Duodenal mucosa (tissue), 2 donors: ENCODE data around the gene DDX39B.
"Not testable (repeated sequence)": the region's sequence is repeated elsewhere in the genome, so short reads cannot be mapped to it uniquely, and the experiment has no call there.

Source experiments
- H3K27ac ChIP-seq: one replicate; pipeline ENCODE4 v1.7.0; 2013; ENCODE audit warnings: low read depth, low read length
- H3K27me3 ChIP-seq, 2 donors: one replicate each; pipeline ENCODE4 v1.7.0; 2013; ENCODE audit warnings: low read length in 2 of 2, control low read depth in 1 of 2; ENCODE audit not compliant: insufficient read depth in 2 of 2, control insufficient read depth in 1 of 2
- H3K36me3 ChIP-seq, 2 donors: one replicate each; pipeline ENCODE4 v1.7.0; 2013; ENCODE audit warnings: low read length in 2 of 2, control low read depth in 1 of 2; ENCODE audit not compliant: insufficient read depth in 2 of 2, control insufficient read depth in 1 of 2
- H3K4me1 ChIP-seq, 2 donors: one replicate each; pipeline ENCODE4 v1.7.0; 2013; ENCODE audit warnings: low read length in 2 of 2, control low read depth in 1 of 2; ENCODE audit not compliant: insufficient read depth in 2 of 2, control insufficient read depth in 1 of 2
- H3K4me3 ChIP-seq, 2 donors: one replicate each; pipeline ENCODE4 v1.7.0; 2013; ENCODE audit warnings: low read length in 2 of 2, low read depth in 1 of 2
- H3K9ac ChIP-seq, 2 donors: one replicate each; pipeline ENCODE4 v1.7.0; 2013; ENCODE audit warnings: low read length in 2 of 2, low read depth in 1 of 2
- H3K9me3 ChIP-seq, 2 donors: one replicate each; pipeline ENCODE4 v1.7.0; 2013; ENCODE audit warnings: low read length in 2 of 2, control low read depth in 1 of 2; ENCODE audit not compliant: control insufficient read depth in 1 of 2

The DDX39B gene

DNA sequence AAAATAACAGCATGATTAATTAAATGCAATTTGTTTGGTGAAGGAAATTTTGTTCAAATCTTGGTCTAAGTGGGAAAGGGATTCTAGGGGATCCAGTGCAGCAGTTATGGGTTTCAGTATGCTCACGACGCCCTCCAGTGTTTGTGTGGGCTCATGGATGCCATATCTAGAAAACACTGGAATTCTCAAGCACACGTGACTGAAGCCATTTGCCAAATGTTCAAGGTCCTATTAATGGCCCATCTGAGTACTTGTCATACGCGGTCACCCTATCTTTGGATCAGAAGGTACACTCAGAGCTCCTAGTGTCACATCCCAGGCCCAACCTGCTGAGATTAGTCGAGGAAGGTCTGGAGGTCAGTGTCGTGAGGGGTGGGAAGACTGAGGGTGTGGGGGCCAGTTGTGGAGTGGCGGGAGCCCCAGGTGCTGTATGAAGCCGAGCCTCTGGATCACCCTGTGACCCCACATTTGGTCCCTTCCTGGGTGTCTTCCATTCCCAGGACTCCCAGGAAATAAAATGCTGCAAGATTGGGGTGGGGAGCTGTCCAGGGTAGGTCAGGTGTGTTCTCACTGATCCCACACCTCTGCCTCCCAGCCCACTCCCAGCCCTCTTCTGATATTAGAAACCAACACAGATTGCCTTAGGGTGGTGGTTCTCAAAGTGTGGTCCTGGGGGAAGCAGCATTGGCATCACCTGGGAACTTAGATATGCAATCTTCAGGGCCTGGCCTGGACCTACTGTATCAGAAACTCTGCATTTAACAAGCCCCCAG lies 55.6 kb downstream of the DDX39B start:
- not testable (repeated sequence) for H3K27ac ChIP-seq, H3K9me3 ChIP-seq, H3K4me3 ChIP-seq, H3K36me3 ChIP-seq, H3K27me3 ChIP-seq, H3K9ac ChIP-seq
- H3K4me1 ChIP-seq: peaks cover 10 to 14% of the 10 kb centered on the region in 2 donors

DNA sequence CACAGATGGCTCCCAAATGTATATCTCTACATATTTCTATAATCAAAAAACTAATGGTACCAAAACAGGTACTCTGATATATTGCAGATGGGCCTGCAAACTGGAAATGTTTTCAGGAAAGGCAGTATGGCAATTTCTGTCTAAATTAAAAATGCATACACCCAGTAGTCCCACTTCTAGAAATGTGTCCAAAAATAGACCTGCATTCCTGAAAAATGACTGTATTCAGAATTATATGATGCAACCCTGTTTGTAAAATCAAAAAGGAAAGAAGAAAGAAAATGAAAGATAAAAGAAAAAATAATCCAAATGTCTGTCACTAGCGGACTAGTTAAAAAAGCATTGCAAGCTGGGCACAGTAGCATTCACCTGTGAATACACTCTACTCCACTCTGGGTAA lies 56.7 kb downstream of the DDX39B start:
- Histone ChIP-seq H3K9me3 (no peaks in the 10 kb centered on the region), H3K4me1 (peaks cover under 1 to 14% of the 10 kb centered on the region in 2 donors), H3K36me3 (no peaks in the 10 kb centered on the region), H3K9ac (no peak overlapping the region), H3K27me3 (no peaks in the 10 kb centered on the region), H3K4me3 (no peak overlapping the region), H3K27ac (no peak overlapping the region)

DNA sequence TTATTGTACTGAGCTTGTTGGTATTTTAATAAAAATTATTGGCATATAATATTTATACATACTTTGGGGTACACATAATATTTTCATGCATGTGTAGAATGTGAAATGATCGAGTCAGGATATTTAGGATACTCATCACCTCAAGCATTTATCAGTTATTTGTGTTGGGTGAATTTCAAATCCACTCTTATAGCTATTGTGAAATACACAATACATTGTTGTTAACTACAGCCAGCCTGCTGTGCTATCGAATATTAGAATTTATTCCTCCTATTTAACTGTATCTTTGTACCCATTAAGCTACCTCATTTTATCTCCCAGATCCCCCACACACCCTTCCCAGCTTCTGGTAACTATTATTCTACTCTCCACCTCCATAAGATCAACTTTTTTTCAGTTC lies 58.4 kb downstream of the DDX39B start:
- H3K27me3 ChIP-seq: no peaks in the 10 kb centered on the region
- no peaks in the 10 kb centered on the region for H3K36me3 ChIP-seq
- no peak overlapping the region for H3K9ac ChIP-seq
- H3K9me3 ChIP-seq: no peaks in the 10 kb centered on the region
- no peak overlapping the region for H3K27ac ChIP-seq
- no peak overlapping the region for H3K4me3 ChIP-seq
- peaks cover 0 to 2% of the 10 kb centered on the region in 2 donors for H3K4me1 ChIP-seq

DNA sequence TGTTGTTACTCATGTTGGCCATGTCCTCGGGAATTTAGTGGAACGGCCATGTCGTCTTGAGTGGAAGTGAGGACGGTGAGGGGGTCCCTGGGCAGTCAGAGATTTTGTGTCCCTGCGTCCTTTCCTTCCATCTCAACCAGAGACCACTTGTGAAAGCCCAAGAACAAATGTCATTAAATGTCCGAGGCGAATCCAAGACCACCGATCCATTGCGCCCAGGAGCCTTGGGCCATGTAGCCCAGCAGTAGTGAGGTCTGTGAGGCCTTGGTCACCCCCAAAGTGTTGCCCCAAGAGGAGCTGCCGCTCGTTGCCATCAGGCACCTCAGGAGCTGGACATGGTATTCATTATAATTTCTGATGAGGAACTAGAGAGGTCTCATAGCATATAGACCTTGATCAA lies 61.2 kb downstream of the DDX39B start:
- no peaks in the 10 kb centered on the region for H3K27me3 ChIP-seq
- no peaks in the 10 kb centered on the region for H3K4me1 ChIP-seq
- no peak overlapping the region for H3K27ac ChIP-seq
- H3K9me3 ChIP-seq: no peaks in the 10 kb centered on the region
- H3K36me3 ChIP-seq: no peaks in the 10 kb centered on the region
- H3K4me3 ChIP-seq: no peak overlapping the region
- no peak overlapping the region for H3K9ac ChIP-seq
